Stimulated activated CD8-positive, alpha-beta memory T cell treated with anti-CD3 and anti-CD28 coated beads, Interleukin-12 subunit alpha, Interleukin-12 subunit beta, amount 100 ng/mL, for 1 hour (primary cell): Measurements from ENCODE around the gene KIF26B.
"Not testable (repeated sequence)": the region's sequence is repeated elsewhere in the genome, so short reads cannot be mapped to it uniquely, and the experiment has no call there.

Source experiments
- DNase-seq: peaks from one replicate; pipeline ENCODE4 v3.0.0-alpha.2; 2020; ENCODE audit warnings: low read depth

KIF26B gene

GRCh38 chr1:245154429-245155271 lies at the start of gene KIF26B:
TSS of gene KIF26B (plus strand) at chr1:245154985. CDS start at chr1:245155425, 440 bp downstream.
- DNase-seq, result no peak

GRCh38 chr1:245105042-245105441 lies 49.7 kb upstream of the KIF26B start:
- no peak for DNase-seq

GRCh38 chr1:245105815-245106410 lies 48.9 kb upstream of the KIF26B start:
- no peak for DNase-seq

DNA sequence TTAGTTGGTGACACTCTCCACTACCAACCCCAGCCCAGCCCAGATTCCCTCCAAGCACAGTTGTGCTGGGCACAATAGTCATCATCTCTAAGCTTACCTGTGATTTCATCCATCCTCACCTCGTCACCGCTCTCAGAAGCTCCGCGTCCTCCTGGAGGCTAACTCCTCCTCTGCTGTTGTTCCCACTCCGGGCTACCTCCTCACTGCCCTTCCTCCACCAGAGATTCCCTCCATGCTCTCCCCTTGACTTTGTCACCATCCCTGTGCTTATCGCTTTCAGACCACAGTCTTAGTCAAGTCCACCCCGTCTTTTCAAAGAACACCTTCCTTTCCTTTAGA lies 47.0 kb upstream of the KIF26B start:
- DNase-seq, result no peak

GRCh38 chr1:245108246-245108645 lies 46.5 kb upstream of the KIF26B start:
- no peak for DNase-seq

GRCh38 chr1:245108909-245109308 lies 45.9 kb upstream of the KIF26B start:
- DNase-seq, result no peak

- DNase-seq, result no peak
These were observed 44.4 kb upstream of the KIF26B start for GRCh38 chr1:245110406-245110805.

GRCh38 chr1:245111073-245111472 lies 43.7 kb upstream of the KIF26B start:
- DNase-seq, result no peak

GRCh38 chr1:245113649-245114048 lies 41.1 kb upstream of the KIF26B start:
- no peak for DNase-seq

DNA sequence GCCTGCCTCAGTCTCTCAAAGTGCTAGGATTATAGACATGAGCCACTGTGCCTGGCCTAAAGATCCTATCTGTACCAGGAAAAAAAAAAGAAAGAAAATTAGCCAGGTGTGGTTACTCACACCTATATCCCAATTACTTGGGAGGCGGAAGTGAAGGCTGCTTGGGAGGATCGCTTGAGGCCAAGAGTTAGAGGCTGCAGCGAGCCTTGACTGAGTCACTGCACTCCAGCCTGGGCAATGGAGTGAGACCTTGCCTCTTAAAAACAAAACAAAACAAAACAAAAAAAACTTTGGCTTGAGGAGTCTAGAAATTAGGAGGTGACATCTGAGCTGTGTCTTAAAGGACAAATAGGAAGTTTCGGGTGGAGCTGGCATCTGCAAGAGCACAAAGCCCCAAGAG lies 38.7 kb upstream of the KIF26B start:
- DNase-seq, result no peak

GRCh38 chr1:245116751-245117150 lies 38.0 kb upstream of the KIF26B start:
- no peak for DNase-seq

DNA sequence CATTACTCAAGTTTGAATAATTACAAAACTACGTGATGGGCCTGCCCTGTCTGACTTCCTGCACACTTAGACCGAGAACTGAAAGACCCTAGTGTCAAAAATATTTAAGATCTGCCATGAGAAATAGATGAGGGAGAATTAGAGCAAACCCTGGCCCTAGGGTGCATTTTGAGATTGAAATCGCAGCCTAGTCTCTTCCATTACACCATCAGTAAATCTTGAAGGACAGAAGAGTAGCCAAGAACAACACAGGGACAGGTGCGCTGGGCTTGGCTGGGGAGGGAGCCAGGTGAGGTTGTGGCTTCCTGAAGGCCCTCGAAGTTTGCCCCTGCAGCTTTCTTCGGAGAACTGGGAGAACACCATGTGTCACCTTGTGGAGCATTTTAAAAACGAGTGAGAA lies 36.7 kb upstream of the KIF26B start:
- no peak for DNase-seq

GRCh38 chr1:245118806-245119205 lies 36.0 kb upstream of the KIF26B start:
- DNase-seq, result no peak

- DNase-seq, result no peak
These were observed 33.3 kb upstream of the KIF26B start for GRCh38 chr1:245121523-245121922.

- no peak for DNase-seq
These were observed 30.5 kb upstream of the KIF26B start for GRCh38 chr1:245124241-245124640.

DNA sequence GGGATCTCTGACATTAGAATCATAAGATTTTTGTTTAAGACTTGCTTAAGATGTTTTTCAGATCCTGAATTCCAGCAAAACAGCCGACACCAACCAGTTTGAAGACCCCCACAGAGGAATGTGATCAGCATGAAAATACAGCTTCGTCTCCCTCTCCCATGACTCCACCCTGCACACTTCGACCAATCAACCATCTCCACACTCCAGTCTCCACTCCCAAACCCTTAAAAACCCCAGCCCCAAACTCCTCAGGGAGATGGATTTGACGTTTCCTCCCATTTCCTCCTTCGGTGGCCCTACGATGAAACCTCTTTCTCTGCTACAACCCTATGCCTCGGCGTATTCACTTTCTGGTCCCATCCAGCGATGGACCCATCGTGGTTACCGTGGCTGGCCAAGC lies 30.1 kb upstream of the KIF26B start:
- no peak for DNase-seq

GRCh38 chr1:245126530-245126929 lies 28.3 kb upstream of the KIF26B start:
- no peak for DNase-seq

DNA sequence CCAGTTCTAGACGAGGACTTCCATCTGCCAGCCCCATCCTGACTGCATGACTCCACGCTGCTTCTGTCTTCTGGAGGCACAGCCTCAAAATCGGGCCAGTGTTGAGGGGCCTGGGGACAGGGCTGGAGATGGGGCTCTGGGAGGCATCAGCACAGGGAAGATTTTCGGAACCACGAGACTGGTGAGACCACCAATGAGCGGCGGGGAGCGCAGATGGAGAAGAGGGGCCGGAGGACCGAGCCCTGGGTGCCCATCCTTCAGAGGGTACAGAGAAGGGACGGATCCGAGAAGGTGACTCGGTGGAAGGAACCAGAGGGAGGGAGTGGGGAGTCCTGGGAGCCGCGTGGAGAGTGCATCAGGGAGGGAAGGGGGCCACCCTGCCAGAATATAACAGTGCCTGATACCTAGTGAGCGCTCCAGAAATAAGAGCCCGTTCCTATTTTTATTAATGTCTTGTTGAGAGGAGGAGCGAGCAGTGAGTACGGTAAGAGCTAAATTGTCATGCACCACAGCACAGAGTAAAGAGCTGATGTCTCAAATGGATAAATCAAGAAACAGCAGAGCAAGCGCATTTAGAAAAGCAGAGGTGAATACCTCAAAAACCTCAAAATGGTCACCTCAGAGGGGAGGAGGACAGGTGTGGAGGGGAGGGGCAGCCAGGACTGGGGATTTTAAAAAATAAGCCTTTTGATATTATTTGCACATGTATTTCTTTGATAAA lies 26.2 kb upstream of the KIF26B start:
- DNase-seq, result no peak

GRCh38 chr1:245129319-245130240 lies 25.2 kb upstream of the KIF26B start:
- no peak for DNase-seq

- DNase-seq, result not testable (repeated sequence)
These were observed 24.3 kb upstream of the KIF26B start for GRCh38 chr1:245130281-245131025.

DNA sequence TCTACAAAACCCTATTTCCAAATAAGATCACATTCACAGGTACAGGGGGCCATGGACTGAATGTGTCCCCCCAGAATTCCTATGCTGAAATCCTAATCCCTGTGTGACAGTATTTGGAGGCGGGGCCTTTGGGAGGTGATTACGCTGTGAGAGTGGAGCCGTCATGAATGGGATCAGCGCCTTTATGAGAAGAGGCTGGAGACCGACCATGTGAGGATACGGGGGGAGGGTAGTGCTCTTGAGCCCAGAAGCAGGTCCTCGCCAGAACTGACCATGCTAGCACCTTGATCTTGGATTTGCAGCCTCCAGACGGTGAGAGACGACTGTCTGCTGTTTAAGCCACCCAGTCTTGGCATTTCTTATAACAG lies 23.8 kb upstream of the KIF26B start:
- no peak for DNase-seq
